CD14-positive monocyte (primary cell): ENCODE results near the gene ACTR5. TPM values are rescaled to one million over a fixed set of nuclear protein-coding genes. Genes with fewer than 3 reads are reported as not detected.

Source experiments
- DNase-seq, 3 donors: peaks; one replicate each; pipeline ENCODE4 v3.0.0-alpha.2; 2011 to 2022
- H2AFZ ChIP-seq: 2 replicates; pipeline ENCODE4 v1.6.0; 2012; ENCODE audit warnings: mild to moderate bottlenecking, low read depth, low read length, inconsistent platforms; ENCODE audit not compliant: insufficient read depth, poor library complexity, severe bottlenecking
- H3K27ac ChIP-seq, 2 donors: 1 replicate in 1 of 2; 2 replicates in 1 of 2; pipeline ENCODE4 v1.5.1; 2012 to 2013; ENCODE audit warnings: low read length in 2 of 2, control low read depth in 1 of 2, inconsistent platforms in 1 of 2, low read depth in 1 of 2, mild to moderate bottlenecking in 1 of 2
- H3K27me3 ChIP-seq, 2 donors: one replicate each; pipeline versions ENCODE4 v1.6.0 to v1.6.1; 2011 to 2013; ENCODE audit warnings: low read length in 2 of 2; ENCODE audit not compliant: control insufficient read depth in 2 of 2, insufficient read depth in 2 of 2
- H3K36me3 ChIP-seq, 2 donors: replicated peaks in 1 of 2; 1 replicate in 1 of 2; 2 replicates in 1 of 2; pipeline versions ENCODE4 v1.5.1 to v1.6.1; 2012 to 2013; ENCODE audit warnings: low read length in 2 of 2, control low read depth in 1 of 2, inconsistent platforms in 1 of 2, mild to moderate bottlenecking in 1 of 2; ENCODE audit not compliant: insufficient read depth in 2 of 2, control insufficient read depth in 1 of 2
- H3K4me1 ChIP-seq, 2 donors: 1 replicate in 1 of 2; 2 replicates in 1 of 2; pipeline versions ENCODE4 v1.5.1 to v1.6.1; 2012 to 2013; ENCODE audit warnings: low read length in 2 of 2, control low read depth in 1 of 2, inconsistent platforms in 1 of 2, mild to moderate bottlenecking in 1 of 2, moderate library complexity in 1 of 2; ENCODE audit not compliant: insufficient read depth in 2 of 2, control insufficient read depth in 1 of 2
- H3K4me2 ChIP-seq: replicated peaks from 2 replicates; pipeline ENCODE3; 2012; ENCODE audit warnings: low read length, moderate library complexity, mild to moderate bottlenecking; ENCODE audit not compliant: poor library complexity, severe bottlenecking; ENCODE audit errors: extremely low read depth
- H3K4me3 ChIP-seq, 3 experiments: fragments of 200-600 bp in 1 of 3; sonication (generic) in 1 of 3; replicated peaks in 1 of 3; 1 replicate in 2 of 3; 2 replicates in 1 of 3; pipeline ENCODE4 v1.5.1; 2011 to 2013; ENCODE audit warnings: low read length in 3 of 3, mild to moderate bottlenecking in 3 of 3, control low read depth in 2 of 3, low read depth in 2 of 3, inconsistent platforms in 1 of 3, moderate library complexity in 1 of 3
- H3K79me2 ChIP-seq: 2 replicates; pipeline ENCODE4 v1.6.0; 2012; ENCODE audit warnings: mild to moderate bottlenecking, control low read depth, inconsistent platforms, low read length, moderate library complexity; ENCODE audit not compliant: insufficient read depth
- H3K9ac ChIP-seq: 2 replicates; pipeline ENCODE4 v1.6.0; 2017; ENCODE audit warnings: low read length, mild to moderate bottlenecking; ENCODE audit not compliant: insufficient read depth, poor library complexity, severe bottlenecking
- H3K9me3 ChIP-seq, 2 donors: replicated peaks in 1 of 2; 1 replicate in 1 of 2; 2 replicates in 1 of 2; pipeline versions ENCODE4 v1.5.1 to v1.6.1; 2012 to 2013; ENCODE audit warnings: low read length in 2 of 2, control low read depth in 1 of 2; ENCODE audit not compliant: control insufficient read depth in 1 of 2, insufficient read depth in 1 of 2
- H4K20me1 ChIP-seq: 2 replicates; pipeline ENCODE4 v1.6.0; 2012; ENCODE audit warnings: mild to moderate bottlenecking, low read length, control low read depth, moderate library complexity; ENCODE audit not compliant: insufficient read depth
- H3K27ac Mint-ChIP-seq, 7 donors: one replicate each; pipeline ENCODE4 v1.8.0; 2020; ENCODE audit warnings: mild to moderate bottlenecking in 7 of 7, mixed read lengths in 7 of 7, moderate library complexity in 6 of 7, inconsistent platforms in 2 of 7
- H3K27me3 Mint-ChIP-seq, 3 donors: one replicate each; pipeline ENCODE4 v1.8.0; 2021 to 2022; ENCODE audit warnings: low read depth in 3 of 3, mild to moderate bottlenecking in 3 of 3, mixed read lengths in 3 of 3, moderate library complexity in 3 of 3, inconsistent platforms in 1 of 3
- H3K36me3 Mint-ChIP-seq, 2 donors: one replicate each; pipeline ENCODE4 v1.8.0; 2020; ENCODE audit warnings: mixed read lengths in 2 of 2, inconsistent platforms in 1 of 2, mild to moderate bottlenecking in 1 of 2
- H3K4me1 Mint-ChIP-seq: one replicate; pipeline ENCODE4 v1.8.0; 2020; ENCODE audit warnings: mild to moderate bottlenecking, mixed read lengths
- H3K4me3 Mint-ChIP-seq, 2 donors: one replicate each; pipeline ENCODE4 v1.8.0; 2020; ENCODE audit warnings: mild to moderate bottlenecking in 2 of 2, mixed read lengths in 2 of 2, moderate library complexity in 1 of 2
- H3K9me3 Mint-ChIP-seq, 7 donors: one replicate each; pipeline ENCODE4 v1.8.0; 2020 to 2022; ENCODE audit warnings: mixed read lengths in 7 of 7, mild to moderate bottlenecking in 6 of 7, moderate library complexity in 6 of 7, inconsistent platforms in 2 of 7
- CTCF ChIP-seq: fragments of 200-600 bp; IDR thresholded peaks from one replicate; pipeline ENCODE4 v1.8.0; 2022; ENCODE audit warnings: antibody characterized with exemption, mild to moderate bottlenecking
- WGBS: methylation state at CpG from one replicate; pipeline ENCODE4 v1.1.5; 2013; ENCODE audit warnings: missing lambda C conversion rate; ENCODE audit not compliant: insufficient coverage; 5-methylcytosine and 5-hydroxymethylcytosine counted together
- intact Hi-C, 2 donors: fragments of 100-400 bp; cut with micrococcal nuclease; formaldehyde crosslinking; loops; one replicate each; pipeline versions ENCODE4 v1.15.0 to v1.15.1; 2023
- polyA plus RNA-seq, 3 donors: library from polyadenylated mRNA; depleted of rRNA in 1 of 3; unstranded in 2 of 3; stranded (reverse) in 1 of 3; fragments of 300-500 nt in 2 of 3; fragments of >200 nt in 1 of 3; fragmentation: Illumina TruSeq in 2 of 3; gene quantifications; 1 replicate in 2 of 3; 2 replicates in 1 of 3; pipeline ENCODE4 v1.2.3, GENCODE V29; 2012 to 2021

The ACTR5 gene
- polyA plus RNA-seq, 3 donors: 6.6 to 15.6 (median 7.3) TPM

- Histone ChIP-seq H3K27me3 (peaks cover 77 to 98% of the 10 kb centered on the region in 2 donors), H3K9me3 (peaks cover 5 to 64% of the 10 kb centered on the region in 2 donors), H3K4me1 (peaks cover 11 to 12% of the 10 kb centered on the region in 2 donors), H3K4me3 (no peak overlapping the region), H3K36me3 (no peaks in the 10 kb centered on the region), H3K9ac (no peak overlapping the region), H3K79me2 (no peaks in the 10 kb centered on the region), H3K27ac (no peak overlapping the region), H4K20me1 (no peaks in the 10 kb centered on the region), H3K4me2 (no peak overlapping the region), H2AFZ (no peak overlapping the region)
- no peak for DNase-seq
- Mint-ChIP-seq H3K27me3 (peaks cover 91 to 98% (median 98%) of the 10 kb centered on the region in 3 donors), H3K4me3 (peak overlapping the region in 1 of 2 donors; percentile 88), H3K9me3 (peaks cover 0 to 50% (median 21%) of the 10 kb centered on the region in 7 donors), H3K4me1 (peaks cover 54% of the 10 kb centered on the region), H3K36me3 (peaks cover 3 to 22% of the 10 kb centered on the region in 2 donors), H3K27ac (no peak overlapping the region)
- 11% methylated on average over 46 of the region's 46 CpGs for WGBS
- TF ChIP-seq CTCF: no peak
- intact Hi-C loops: no loop called here
Measured at GRCh38 chr20:38727607-38728190, 20.6 kb upstream of the ACTR5 start.

- no peak overlapping the region for H3K9ac ChIP-seq
- Mint-ChIP-seq H3K9me3 (peaks cover 0 to 49% (median 21%) of the 10 kb centered on the region in 7 donors), H3K27me3 (peaks cover 91 to 98% (median 97%) of the 10 kb centered on the region in 3 donors), H3K27ac (no peak overlapping the region), H3K36me3 (peaks cover 3 to 20% of the 10 kb centered on the region in 2 donors), H3K4me3 (peak overlapping the region in 1 of 2 donors; percentile 88), H3K4me1 (peaks cover 49% of the 10 kb centered on the region)
- TF ChIP-seq CTCF: no peak
- peaks cover 5 to 61% of the 10 kb centered on the region in 2 donors for H3K9me3 ChIP-seq
- no peaks in the 10 kb centered on the region for H4K20me1 ChIP-seq
- peaks cover 81 to 98% of the 10 kb centered on the region in 2 donors for H3K27me3 ChIP-seq
- H3K4me2 ChIP-seq: no peak overlapping the region
- H3K27ac ChIP-seq: no peak overlapping the region
- no peak overlapping the region for H3K4me3 ChIP-seq
- WGBS: 5% methylated on average over 45 of the region's 56 CpGs
- no peak overlapping the region for H2AFZ ChIP-seq
- peaks cover 8 to 12% of the 10 kb centered on the region in 2 donors for H3K4me1 ChIP-seq
- no peak for DNase-seq
- no peaks in the 10 kb centered on the region for H3K36me3 ChIP-seq
- H3K79me2 ChIP-seq: no peaks in the 10 kb centered on the region
- intact Hi-C loops: no loop called here
Measured at GRCh38 chr20:38728191-38728781, 20.0 kb upstream of the ACTR5 start.
